Peyer's patch (tissue), 4 donors: Measurements from ENCODE around the gene TRIM22. TPM values are rescaled to one million over a fixed set of nuclear protein-coding genes. Genes with fewer than 3 reads are reported as not detected.

Source experiments
- DNase-seq, 3 donors: peaks; one replicate each; pipeline ENCODE4 v3.0.0-alpha.2; 2017 to 2019
- H3K27ac ChIP-seq, 4 donors: fragments of 200-600 bp; sonication (generic); one replicate each; pipeline ENCODE4 v1.5.1; 2016 to 2019
- H3K27me3 ChIP-seq, 2 donors: fragments of 200-600 bp; sonication (generic); one replicate each; pipeline ENCODE4 v1.5.1; 2019
- H3K36me3 ChIP-seq, 3 donors: fragments of 200-600 bp; sonication (generic); one replicate each; pipeline ENCODE4 v1.5.1; 2016 to 2019
- H3K4me1 ChIP-seq, 4 donors: fragments of 200-600 bp; sonication (generic); one replicate each; pipeline ENCODE4 v1.5.1; 2016 to 2019
- H3K4me3 ChIP-seq, 4 donors: fragments of 200-600 bp; sonication (generic); 1 replicate in 3 of 4; 2 replicates in 1 of 4; pipeline ENCODE4 v1.5.1; 2016 to 2019; ENCODE audit warnings: mild to moderate bottlenecking in 1 of 4
- H3K9me3 ChIP-seq, 4 donors: fragments of 200-600 bp; sonication (generic); one replicate each; pipeline ENCODE4 v1.5.1; 2016 to 2019; ENCODE audit warnings: mild to moderate bottlenecking in 1 of 4
- CTCF ChIP-seq, 6 experiments: fragments of 450-650 bp in 4 of 6; fragments of 200-600 bp in 2 of 6; sonication (generic) in 1 of 6; IDR thresholded peaks; one replicate each; pipeline ENCODE4 v1.5.1; 2017 to 2019; ENCODE audit warnings: antibody characterized with exemption in 6 of 6, mild to moderate bottlenecking in 3 of 6, moderate library complexity in 1 of 6
- POLR2A ChIP-seq, 2 donors: fragments of 450-650 bp; IDR thresholded peaks; one replicate each; pipeline ENCODE4 v1.5.1; 2017; ENCODE audit warnings: antibody characterized with exemption in 2 of 2, mild to moderate bottlenecking in 2 of 2, moderate library complexity in 2 of 2
- total RNA-seq, 4 donors: library from RNA; depleted of rRNA; stranded (reverse); fragments of >200 nt; gene quantifications; one replicate each; pipeline ENCODE4 v1.1.0, GENCODE V29; 2016

The TRIM22 gene
- total RNA-seq, 4 donors from 2014 or later: 23.9 to 309 (median 34.3) TPM

GRCh38 chr11:5749836-5750235, 60.2 kb downstream of the TRIM22 start:
- no peak for TF ChIP-seq POLR2A (IDR thresholded peaks at IDR 0.05)
- no peak for TF ChIP-seq CTCF (IDR thresholded peaks at IDR 0.05)
- Histone ChIP-seq H3K27ac (no peak overlapping the region), H3K36me3 (no peaks in the 10 kb centered on the region), H3K27me3 (no peaks in the 10 kb centered on the region), H3K4me3 (no peak overlapping the region), H3K9me3 (no peaks in the 10 kb centered on the region), H3K4me1 (no peaks in the 10 kb centered on the region)
- DNase-seq: no peak

GRCh38 chr11:5753943-5754342, 64.4 kb downstream of the TRIM22 start, which contains the start of gene OR52N4:
Gene OR52N4, plus strand, starts transcription at chr11:5754243. Its CDS starts 498 bp downstream, at chr11:5754741.
- Histone ChIP-seq H3K36me3 (no peaks in the 10 kb centered on the region), H3K9me3 (no peaks in the 10 kb centered on the region), H3K4me1 (no peaks in the 10 kb centered on the region), H3K27ac (no peak within 1 kb of the TSS), H3K4me3 (no peak within 1 kb of the TSS), H3K27me3 (no peaks in the 10 kb centered on the region)
- DNase-seq: no peak
- TF ChIP-seq CTCF (IDR thresholded peaks at IDR 0.05) (no peak), POLR2A (IDR thresholded peaks at IDR 0.05) (no peak)

Other genes with a start within 250 kb of the TRIM22 start
- not detected for gene OR51I1, start 248.3 kb upstream of the TRIM22 start, total RNA-seq
- not detected for gene OR51I2, start 240.5 kb upstream of the TRIM22 start, total RNA-seq
- gene OR52D1, start 201.1 kb upstream of the TRIM22 start, total RNA-seq: not detected
- gene UBQLN3, start 179.8 kb upstream of the TRIM22 start, total RNA-seq: 1 to 10 TPM in 1 of 4 donors, under 1 TPM in 1, not detected in 2; 0.53 to 5.8 TPM
- under 1 TPM in 1 of 4 donors, not detected in 3; 0.80 TPM for gene UBQLNL, start 173.1 kb upstream of the TRIM22 start, total RNA-seq
- not detected for gene OR52H1, start 141.2 kb upstream of the TRIM22 start, total RNA-seq
- not detected for gene OR52B6, start 108.9 kb upstream of the TRIM22 start, total RNA-seq
- gene TRIM6, start 93.2 kb upstream of the TRIM22 start, total RNA-seq: 1 to 10 TPM in 3 of 4 donors, under 1 TPM in 1; 0.53 to 3.3 (median 1.3) TPM
- 10 to 100 TPM in 3 of 4 donors, 1 to 10 TPM in 1; 6.7 to 14.9 (median 11.0) TPM for gene TRIM34, start 64.8 kb upstream of the TRIM22 start, total RNA-seq
- gene TRIM5, start 4.7 kb upstream of the TRIM22 start, total RNA-seq: 10 to 100 TPM in 3 of 4 donors, 1 to 10 TPM in 1; 8.1 to 55.3 (median 21.3) TPM
- not detected for gene OR56B1, start 46.7 kb downstream of the TRIM22 start, total RNA-seq
- gene OR52N4, start 64.5 kb downstream of the TRIM22 start, total RNA-seq: not detected
- gene OR52N5, start 93.6 kb downstream of the TRIM22 start, total RNA-seq: not detected
- not detected for gene OR52N1, start 101.5 kb downstream of the TRIM22 start, total RNA-seq
- gene OR52N2, start 119.1 kb downstream of the TRIM22 start, total RNA-seq: not detected
- not detected for gene OR52E6, start 152.1 kb downstream of the TRIM22 start, total RNA-seq
- gene OR52E8, start 167.9 kb downstream of the TRIM22 start, total RNA-seq: not detected
- gene OR52E4, start 190.8 kb downstream of the TRIM22 start, total RNA-seq: not detected
- not detected for gene OR52E5, start 203.4 kb downstream of the TRIM22 start, total RNA-seq